SK-N-SH (cell line): ENCODE measurements around the gene PIK3CG.

Experiments
- CTCF ChIP-seq: fragments of 200-600 bp; sonication (generic); IDR thresholded peaks from 2 replicates; pipeline ENCODE4 v1.6.1; 2017; ENCODE audit warnings: antibody characterized with exemption, mild to moderate bottlenecking, moderate library complexity
- POLR2AphosphoS5 ChIP-seq: IDR thresholded peaks from 2 replicates; pipeline ENCODE4 v1.6.1; 2012; ENCODE audit warnings: low read depth, low read length
- SMC3 ChIP-seq: IDR thresholded peaks from 2 replicates; pipeline ENCODE4 v1.6.1; 2012; ENCODE audit warnings: low read depth, low read length, improper control_type of control experiment

- no peak for TF ChIP-seq CTCF
- no peak for TF ChIP-seq POLR2AphosphoS5
- no peak for TF ChIP-seq SMC3
These were observed 48.0 kb upstream of the PIK3CG start for GRCh38 chr7:106817098-106817497.
